Type B pancreatic cell (in vitro differentiated cells): ENCODE measurements around the gene ZNF816. TPM values are rescaled to one million over a fixed set of nuclear protein-coding genes. Genes with fewer than 3 reads are reported as not detected.
"Not testable (repeated sequence)": the region's sequence is repeated elsewhere in the genome, so short reads cannot be mapped to it uniquely, and the experiment has no call there.

Experiments
- DNase-seq: peaks from one replicate; pipeline ENCODE4 v3.0.0; 2021; ENCODE audit warnings: mixed read lengths; ENCODE audit not compliant: unreplicated experiment; ENCODE audit errors: extremely low spot score
- H3K27ac Mint-ChIP-seq: 2 replicates; pipeline ENCODE4 v1.8.0; 2021; ENCODE audit warnings: mild to moderate bottlenecking, mixed read lengths
- H3K27me3 Mint-ChIP-seq: 2 replicates; pipeline ENCODE4 v1.8.0; 2021; ENCODE audit warnings: mixed read lengths
- H3K36me3 Mint-ChIP-seq: 2 replicates; pipeline ENCODE4 v1.8.0; 2021; ENCODE audit warnings: mixed read lengths
- H3K4me1 Mint-ChIP-seq: one replicate; pipeline ENCODE4 v1.8.0; 2021; ENCODE audit warnings: mixed read lengths; ENCODE audit not compliant: unreplicated experiment
- H3K4me3 Mint-ChIP-seq: 2 replicates; pipeline ENCODE4 v1.8.0; 2021; ENCODE audit warnings: mild to moderate bottlenecking, mixed read lengths
- H3K9me3 Mint-ChIP-seq: 2 replicates; pipeline ENCODE4 v1.8.0; 2021; ENCODE audit warnings: mixed read lengths
- total RNA-seq: library from RNA; stranded (reverse); gene quantifications from 2 replicates; pipeline ENCODE4 v1.2.1, GENCODE V29; 2021; ENCODE audit warnings: low replicate concordance
- TF ChIP-seq, protein P1 (sequence below): fragments of 200-600 bp; sonication (generic); conservative IDR thresholded peaks from 2 replicates; pipeline ENCODE4 v1.5.0; 2021; ENCODE audit warnings: antibody characterized with exemption, mild to moderate bottlenecking

ZNF816 gene
- total RNA-seq, 1 donor from 2014 or later = 17.2 TPM

GRCh38 chr19:52942386-52943133 is 20.1 kb downstream of the ZNF816 start:
- H3K27me3 Mint-ChIP-seq = no peaks in the 10 kb centered on the region
- peaks cover 7% of the 10 kb centered on the region for H3K9me3 Mint-ChIP-seq
- TF ChIP-seq, protein P1, sequence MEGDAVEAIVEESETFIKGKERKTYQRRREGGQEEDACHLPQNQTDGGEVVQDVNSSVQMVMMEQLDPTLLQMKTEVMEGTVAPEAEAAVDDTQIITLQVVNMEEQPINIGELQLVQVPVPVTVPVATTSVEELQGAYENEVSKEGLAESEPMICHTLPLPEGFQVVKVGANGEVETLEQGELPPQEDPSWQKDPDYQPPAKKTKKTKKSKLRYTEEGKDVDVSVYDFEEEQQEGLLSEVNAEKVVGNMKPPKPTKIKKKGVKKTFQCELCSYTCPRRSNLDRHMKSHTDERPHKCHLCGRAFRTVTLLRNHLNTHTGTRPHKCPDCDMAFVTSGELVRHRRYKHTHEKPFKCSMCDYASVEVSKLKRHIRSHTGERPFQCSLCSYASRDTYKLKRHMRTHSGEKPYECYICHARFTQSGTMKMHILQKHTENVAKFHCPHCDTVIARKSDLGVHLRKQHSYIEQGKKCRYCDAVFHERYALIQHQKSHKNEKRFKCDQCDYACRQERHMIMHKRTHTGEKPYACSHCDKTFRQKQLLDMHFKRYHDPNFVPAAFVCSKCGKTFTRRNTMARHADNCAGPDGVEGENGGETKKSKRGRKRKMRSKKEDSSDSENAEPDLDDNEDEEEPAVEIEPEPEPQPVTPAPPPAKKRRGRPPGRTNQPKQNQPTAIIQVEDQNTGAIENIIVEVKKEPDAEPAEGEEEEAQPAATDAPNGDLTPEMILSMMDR = no peak
- peaks cover 30% of the 10 kb centered on the region for H3K4me1 Mint-ChIP-seq
- H3K27ac Mint-ChIP-seq = peak overlapping the region; percentile 95
- DNase-seq = peak; percentile 96
- peak overlapping the region; percentile 99 for H3K4me3 Mint-ChIP-seq
- peaks cover 11% of the 10 kb centered on the region for H3K36me3 Mint-ChIP-seq

DNA sequence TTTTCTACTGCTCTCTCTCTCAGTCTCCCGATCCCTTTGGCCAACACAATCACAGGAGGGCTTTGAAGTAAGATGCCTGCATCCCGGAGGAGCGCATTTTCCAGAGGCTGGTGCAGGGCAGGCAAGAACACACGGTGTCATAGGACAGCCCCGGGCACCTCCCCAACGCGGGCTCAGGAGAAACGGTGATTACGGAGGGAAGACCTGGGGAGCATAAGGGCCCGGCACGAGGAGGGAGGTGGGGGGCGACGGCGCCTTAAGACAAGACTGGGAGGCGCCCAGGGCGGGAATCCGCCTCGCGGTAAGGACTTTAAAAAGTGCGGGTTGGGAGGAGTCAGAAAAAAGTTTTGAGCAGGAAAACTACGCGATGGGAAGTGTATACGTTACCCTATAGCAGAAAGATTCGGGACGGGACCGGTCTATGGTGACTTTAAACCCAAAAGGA is 20.7 kb downstream of the ZNF816 start:
- peaks cover 7% of the 10 kb centered on the region for H3K9me3 Mint-ChIP-seq
- TF ChIP-seq, protein P1 = no peak
- peaks cover 30% of the 10 kb centered on the region for H3K4me1 Mint-ChIP-seq
- H3K36me3 Mint-ChIP-seq = peaks cover 8% of the 10 kb centered on the region
- DNase-seq = no peak
- H3K27ac Mint-ChIP-seq = peak overlapping the region; percentile 95
- peak overlapping the region; percentile 99 for H3K4me3 Mint-ChIP-seq
- H3K27me3 Mint-ChIP-seq = no peaks in the 10 kb centered on the region

GRCh38 chr19:52941523-52941922 is 21.2 kb downstream of the ZNF816 start:
- H3K27ac Mint-ChIP-seq = peak overlapping the region; percentile 95
- not testable (repeated sequence) for DNase-seq, H3K36me3 Mint-ChIP-seq, H3K9me3 Mint-ChIP-seq, H3K27me3 Mint-ChIP-seq
- peaks cover 30% of the 10 kb centered on the region for H3K4me1 Mint-ChIP-seq
- peak overlapping the region; percentile 99 for H3K4me3 Mint-ChIP-seq

DNA sequence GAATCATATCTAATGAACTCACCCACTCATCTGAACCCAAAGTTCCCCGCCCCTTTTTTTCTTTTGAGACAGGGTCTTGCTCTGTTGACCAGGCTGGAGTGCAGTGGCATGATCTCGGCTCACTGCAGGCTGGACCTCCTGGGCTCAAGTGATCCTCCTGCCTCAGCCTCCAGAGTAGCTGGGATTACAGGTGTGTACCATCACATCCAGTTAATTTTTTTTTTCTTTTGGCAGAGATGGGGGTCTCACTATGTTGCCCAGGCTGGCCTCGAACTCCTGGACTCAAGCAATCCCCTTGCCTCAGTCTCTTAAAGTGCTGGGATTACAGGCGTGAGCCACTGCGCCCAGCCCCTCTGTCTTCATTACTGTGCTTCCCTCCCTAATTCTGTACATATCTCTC is 21.8 kb downstream of the ZNF816 start:
- H3K27ac Mint-ChIP-seq = peak overlapping the region; percentile 95
- peaks cover 10% of the 10 kb centered on the region for H3K36me3 Mint-ChIP-seq
- H3K9me3 Mint-ChIP-seq, DNase-seq, H3K27me3 Mint-ChIP-seq: not testable (repeated sequence)
- H3K4me1 Mint-ChIP-seq = peaks cover 30% of the 10 kb centered on the region
- H3K4me3 Mint-ChIP-seq = peak overlapping the region; percentile 99

- H3K4me3 Mint-ChIP-seq = peak overlapping the region; percentile 84
- DNase-seq = no peak
- peaks cover 27% of the 10 kb centered on the region for H3K4me1 Mint-ChIP-seq
- no peaks in the 10 kb centered on the region for H3K27me3 Mint-ChIP-seq
- peaks cover 16% of the 10 kb centered on the region for H3K36me3 Mint-ChIP-seq
- H3K27ac Mint-ChIP-seq = peak overlapping the region; percentile 98
- peaks cover 10% of the 10 kb centered on the region for H3K9me3 Mint-ChIP-seq
- TF ChIP-seq, protein P1 = no peak
Observed at GRCh38 chr19:52938761-52939160, 23.9 kb downstream of the ZNF816 start.

DNA sequence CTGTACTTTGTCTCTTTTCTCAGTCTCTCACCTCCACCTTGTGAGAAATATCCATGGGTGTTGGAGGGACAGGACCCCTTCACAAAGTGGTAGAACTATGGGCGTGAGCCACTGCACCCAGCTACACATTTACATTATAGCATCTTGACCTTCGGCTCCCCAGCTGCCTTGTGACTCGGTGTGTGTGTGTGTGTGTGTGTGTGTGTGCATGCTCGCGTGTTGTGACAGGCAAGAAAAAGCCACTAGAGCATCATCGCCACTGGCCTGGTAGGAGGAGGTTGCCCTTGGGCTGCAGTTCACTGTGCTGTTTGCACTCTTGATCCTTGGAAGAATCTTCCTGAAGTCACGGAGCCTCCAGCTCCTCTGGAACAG is 25.7 kb downstream of the ZNF816 start:
- no peak for DNase-seq
- Mint-ChIP-seq H3K36me3 (peaks cover 23% of the 10 kb centered on the region), H3K27me3 (no peaks in the 10 kb centered on the region), H3K27ac (peak overlapping the region; percentile 98), H3K4me1 (peaks cover 26% of the 10 kb centered on the region), H3K4me3 (peak overlapping the region; percentile 76), H3K9me3 (peaks cover 16% of the 10 kb centered on the region)
- TF ChIP-seq, protein P1 = no peak
